ENCODE data around the gene ISM1.

DNA sequence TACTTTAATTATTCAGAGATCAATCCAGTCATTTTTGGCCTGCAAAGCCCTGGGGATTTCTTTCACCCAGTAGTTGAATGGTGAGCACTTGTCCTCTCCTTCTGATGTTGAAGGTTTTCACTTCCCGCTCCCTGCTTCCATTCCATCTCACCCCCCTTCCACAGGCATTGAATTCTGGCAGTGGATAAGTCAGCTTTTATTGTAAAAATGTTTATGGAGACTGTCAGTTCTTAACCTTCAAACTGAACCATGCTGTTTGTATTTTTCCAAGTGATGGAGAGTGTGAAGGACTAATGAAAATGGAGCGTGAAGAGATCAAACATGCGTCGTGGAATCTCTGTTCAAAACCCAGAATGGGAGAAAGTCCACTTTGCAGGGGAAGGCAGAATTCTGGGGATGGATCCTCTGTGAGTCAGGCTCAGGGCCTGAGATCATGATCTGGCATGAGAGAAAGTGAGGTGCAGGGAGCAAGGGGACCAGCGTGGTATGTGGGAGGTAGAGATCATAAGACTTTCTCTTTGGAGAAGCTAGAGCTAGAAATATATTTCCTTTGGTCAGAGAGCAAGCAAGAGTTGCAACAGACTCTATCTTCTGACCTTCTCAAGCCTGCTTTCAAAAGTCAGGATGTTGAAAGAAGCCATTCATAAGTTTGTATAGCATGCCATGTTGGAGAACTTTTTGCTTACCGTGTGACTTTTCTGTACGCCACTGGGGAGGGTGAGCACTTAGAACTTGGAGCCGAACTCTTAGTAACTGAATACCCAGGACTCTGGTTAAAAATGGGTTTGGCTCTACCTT lies 30.2 kb downstream of the ISM1 start:
- TF ChIP-seq POLR2A (IDR thresholded peaks at IDR 0.05) (no peak), POLR2AphosphoS5 (IDR thresholded peaks at IDR 0.05) (no peak)
- TF ChIP-seq, protein P1, sequence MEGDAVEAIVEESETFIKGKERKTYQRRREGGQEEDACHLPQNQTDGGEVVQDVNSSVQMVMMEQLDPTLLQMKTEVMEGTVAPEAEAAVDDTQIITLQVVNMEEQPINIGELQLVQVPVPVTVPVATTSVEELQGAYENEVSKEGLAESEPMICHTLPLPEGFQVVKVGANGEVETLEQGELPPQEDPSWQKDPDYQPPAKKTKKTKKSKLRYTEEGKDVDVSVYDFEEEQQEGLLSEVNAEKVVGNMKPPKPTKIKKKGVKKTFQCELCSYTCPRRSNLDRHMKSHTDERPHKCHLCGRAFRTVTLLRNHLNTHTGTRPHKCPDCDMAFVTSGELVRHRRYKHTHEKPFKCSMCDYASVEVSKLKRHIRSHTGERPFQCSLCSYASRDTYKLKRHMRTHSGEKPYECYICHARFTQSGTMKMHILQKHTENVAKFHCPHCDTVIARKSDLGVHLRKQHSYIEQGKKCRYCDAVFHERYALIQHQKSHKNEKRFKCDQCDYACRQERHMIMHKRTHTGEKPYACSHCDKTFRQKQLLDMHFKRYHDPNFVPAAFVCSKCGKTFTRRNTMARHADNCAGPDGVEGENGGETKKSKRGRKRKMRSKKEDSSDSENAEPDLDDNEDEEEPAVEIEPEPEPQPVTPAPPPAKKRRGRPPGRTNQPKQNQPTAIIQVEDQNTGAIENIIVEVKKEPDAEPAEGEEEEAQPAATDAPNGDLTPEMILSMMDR (IDR thresholded peaks at IDR 0.05), result no peak

Data from upper lobe of left lung (tissue), 4 donors.